Measurements from ENCODE around the gene PCP2. TPM values are rescaled to one million over a fixed set of nuclear protein-coding genes. Genes with fewer than 3 reads are reported as not detected.

PCP2 gene
- total RNA-seq, 1 donor from 2014 or later, result not detected

DNA sequence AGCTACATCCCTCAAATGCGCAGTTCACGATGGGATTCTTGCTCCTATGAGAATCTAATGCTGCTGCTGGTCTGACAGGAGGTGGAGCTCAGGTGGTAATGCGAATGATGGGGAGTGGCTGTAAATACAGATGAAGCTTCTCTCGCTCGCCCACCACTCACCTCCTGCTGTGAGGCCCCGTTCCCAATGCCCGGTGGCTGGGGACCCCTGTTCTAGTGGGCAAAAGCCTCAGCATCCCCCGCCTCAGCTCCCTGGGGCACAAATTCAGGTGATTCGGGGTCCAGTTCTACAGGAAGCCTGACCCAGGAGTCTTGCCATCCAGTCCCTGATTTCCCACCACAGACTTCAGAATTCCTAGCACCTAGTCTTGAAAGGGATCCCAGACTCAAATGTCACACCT is 39.0 kb upstream of the PCP2 start:
- Histone ChIP-seq H3K27me3 (ENCODE audit: control insufficient read depth, insufficient read depth, low read length) (peaks cover 28% of the 10 kb centered on the region), H3K4me3 (ENCODE audit: low read depth, low read length) (no peak overlapping the region), H3K36me3 (ENCODE audit: control insufficient read depth, insufficient read depth, low read length) (no peaks in the 10 kb centered on the region)
- TF ChIP-seq, protein P1, sequence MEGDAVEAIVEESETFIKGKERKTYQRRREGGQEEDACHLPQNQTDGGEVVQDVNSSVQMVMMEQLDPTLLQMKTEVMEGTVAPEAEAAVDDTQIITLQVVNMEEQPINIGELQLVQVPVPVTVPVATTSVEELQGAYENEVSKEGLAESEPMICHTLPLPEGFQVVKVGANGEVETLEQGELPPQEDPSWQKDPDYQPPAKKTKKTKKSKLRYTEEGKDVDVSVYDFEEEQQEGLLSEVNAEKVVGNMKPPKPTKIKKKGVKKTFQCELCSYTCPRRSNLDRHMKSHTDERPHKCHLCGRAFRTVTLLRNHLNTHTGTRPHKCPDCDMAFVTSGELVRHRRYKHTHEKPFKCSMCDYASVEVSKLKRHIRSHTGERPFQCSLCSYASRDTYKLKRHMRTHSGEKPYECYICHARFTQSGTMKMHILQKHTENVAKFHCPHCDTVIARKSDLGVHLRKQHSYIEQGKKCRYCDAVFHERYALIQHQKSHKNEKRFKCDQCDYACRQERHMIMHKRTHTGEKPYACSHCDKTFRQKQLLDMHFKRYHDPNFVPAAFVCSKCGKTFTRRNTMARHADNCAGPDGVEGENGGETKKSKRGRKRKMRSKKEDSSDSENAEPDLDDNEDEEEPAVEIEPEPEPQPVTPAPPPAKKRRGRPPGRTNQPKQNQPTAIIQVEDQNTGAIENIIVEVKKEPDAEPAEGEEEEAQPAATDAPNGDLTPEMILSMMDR (IDR thresholded peaks at IDR 0.05; ENCODE audit: insufficient read depth, low read length, poor library complexity, severe bottlenecking), result no peak
- DNase-seq (ENCODE audit: low read depth), result no peak

DNA sequence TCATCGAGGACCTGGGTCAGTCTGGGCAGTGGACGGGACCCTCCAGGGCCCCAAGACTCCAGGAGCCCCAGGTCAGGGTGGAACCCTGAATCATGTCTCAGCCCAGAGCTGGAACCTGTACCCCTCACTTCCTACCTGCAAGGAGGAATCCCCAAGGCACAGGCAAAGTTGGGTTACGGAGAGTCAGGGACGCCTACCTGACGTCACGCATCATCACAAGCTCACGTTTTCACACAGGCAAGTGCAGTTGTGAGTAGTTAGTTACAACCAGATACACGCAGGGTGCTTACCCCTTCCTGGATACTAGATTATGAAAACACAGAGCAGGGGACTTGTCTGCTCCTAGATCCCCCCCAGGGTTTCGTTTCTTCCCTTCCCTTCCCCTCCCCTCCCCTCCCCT is 37.3 kb upstream of the PCP2 start:
- Histone ChIP-seq H3K36me3 (ENCODE audit: control insufficient read depth, insufficient read depth, low read length) (no peaks in the 10 kb centered on the region), H3K27me3 (ENCODE audit: control insufficient read depth, insufficient read depth, low read length) (peaks cover 26% of the 10 kb centered on the region), H3K4me3 (ENCODE audit: low read depth, low read length) (no peak overlapping the region)
- DNase-seq (ENCODE audit: low read depth), result no peak
- TF ChIP-seq, protein P1 (IDR thresholded peaks at IDR 0.05; ENCODE audit: insufficient read depth, low read length, poor library complexity, severe bottlenecking), result no peak

DNA sequence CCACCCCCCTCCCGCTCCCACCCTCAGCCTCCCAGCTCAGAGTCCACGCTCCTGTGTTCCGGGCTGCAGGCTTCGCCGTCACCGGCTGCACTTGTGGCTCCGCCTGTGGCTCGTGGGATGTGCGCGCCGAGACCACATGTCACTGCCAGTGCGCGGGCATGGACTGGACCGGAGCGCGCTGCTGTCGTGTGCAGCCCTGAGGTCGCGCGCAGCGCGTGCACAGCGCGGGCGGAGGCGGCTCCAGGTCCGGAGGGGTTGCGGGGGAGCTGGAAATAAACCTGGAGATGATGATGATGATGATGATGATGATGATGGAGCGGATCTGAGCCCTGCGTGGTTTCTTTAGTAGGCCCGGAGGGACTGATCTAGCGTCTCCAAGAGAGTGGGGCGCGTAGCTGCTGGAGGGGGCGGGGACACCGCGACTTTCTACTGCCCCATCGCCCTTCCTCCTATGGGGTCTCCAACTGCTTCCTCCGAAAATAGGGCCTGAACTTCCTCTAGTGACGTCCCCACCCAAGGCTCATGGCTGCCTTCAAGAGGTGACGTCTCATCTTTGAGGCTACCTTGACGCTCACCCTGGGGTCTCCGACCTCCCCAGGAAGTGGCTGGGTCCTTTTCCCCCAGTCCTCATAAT is 36.7 kb upstream of the PCP2 start:
- Histone ChIP-seq H3K27me3 (ENCODE audit: control insufficient read depth, insufficient read depth, low read length) (peaks cover 26% of the 10 kb centered on the region), H3K4me3 (ENCODE audit: low read depth, low read length) (no peak overlapping the region), H3K36me3 (ENCODE audit: control insufficient read depth, insufficient read depth, low read length) (no peaks in the 10 kb centered on the region)
- TF ChIP-seq, protein P1 (IDR thresholded peaks at IDR 0.05; ENCODE audit: insufficient read depth, low read length, poor library complexity, severe bottlenecking), result no peak
- no peak for DNase-seq (ENCODE audit: low read depth)

DNA sequence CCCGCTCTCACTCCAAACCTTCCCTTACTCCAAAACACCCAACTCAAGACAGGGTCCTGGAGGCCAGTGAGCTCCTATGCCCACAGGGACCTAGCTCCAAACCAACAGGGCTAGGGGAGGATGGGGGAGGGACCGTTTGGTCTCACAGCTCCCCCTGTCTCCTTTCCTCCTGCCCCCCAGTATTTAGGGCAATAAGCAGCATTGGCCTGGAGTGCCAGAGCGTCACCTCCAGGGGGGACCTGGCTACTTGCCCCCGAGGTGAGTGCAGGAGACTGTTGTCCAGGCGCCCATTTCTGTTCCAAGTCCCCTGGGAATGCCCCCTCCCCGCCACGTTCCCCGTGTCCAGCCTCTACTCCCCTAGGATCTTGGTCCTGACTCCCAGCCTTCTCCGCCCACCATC is 36.1 kb upstream of the PCP2 start:
- H3K27me3 ChIP-seq (ENCODE audit: control insufficient read depth, insufficient read depth, low read length), result peaks cover 26% of the 10 kb centered on the region

DNA sequence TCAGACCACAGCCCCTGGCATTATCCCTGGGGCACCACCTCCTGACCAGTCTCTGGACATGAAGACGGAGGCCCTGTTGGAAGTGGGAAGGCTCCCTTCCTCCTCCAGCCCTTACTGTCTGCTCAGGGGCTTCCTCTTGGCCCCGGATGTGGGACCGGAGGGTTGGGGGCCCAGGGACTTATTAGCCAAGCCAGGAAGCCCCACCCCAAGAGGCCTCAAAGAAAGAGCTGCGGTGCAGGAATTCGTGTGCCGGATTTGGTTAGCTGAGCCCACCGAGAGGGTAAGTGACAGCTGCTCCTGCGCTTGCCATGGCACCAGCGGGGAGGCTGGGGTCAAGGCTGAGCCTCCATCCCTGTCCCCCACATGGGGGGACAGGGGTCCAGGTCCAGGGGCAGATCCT is 35.3 kb upstream of the PCP2 start, which contains the start of gene RETN:
Gene RETN (plus strand): TSS at position 208 of the 400 bp plus-strand sequence. CDS start 278 bp downstream, outside the sequence.
- Histone ChIP-seq H3K27me3 (ENCODE audit: control insufficient read depth, insufficient read depth, low read length) (peaks cover 24% of the 10 kb centered on the region), H3K4me3 (ENCODE audit: low read depth, low read length) (no peak within 1 kb of the TSS), H3K36me3 (ENCODE audit: control insufficient read depth, insufficient read depth, low read length) (no peaks in the 10 kb centered on the region)
- DNase-seq (ENCODE audit: low read depth), result no peak
- TF ChIP-seq, protein P1 (IDR thresholded peaks at IDR 0.05; ENCODE audit: insufficient read depth, low read length, poor library complexity, severe bottlenecking), result no peak

More for the DNA sequence above, 36.1 kb upstream of the PCP2 start:
- Histone ChIP-seq H3K36me3 (ENCODE audit: control insufficient read depth, insufficient read depth, low read length) (no peaks in the 10 kb centered on the region), H3K4me3 (ENCODE audit: low read depth, low read length) (no peak overlapping the region)
- TF ChIP-seq, protein P1 (IDR thresholded peaks at IDR 0.05; ENCODE audit: insufficient read depth, low read length, poor library complexity, severe bottlenecking), result no peak
- no peak for DNase-seq (ENCODE audit: low read depth)

DNA sequence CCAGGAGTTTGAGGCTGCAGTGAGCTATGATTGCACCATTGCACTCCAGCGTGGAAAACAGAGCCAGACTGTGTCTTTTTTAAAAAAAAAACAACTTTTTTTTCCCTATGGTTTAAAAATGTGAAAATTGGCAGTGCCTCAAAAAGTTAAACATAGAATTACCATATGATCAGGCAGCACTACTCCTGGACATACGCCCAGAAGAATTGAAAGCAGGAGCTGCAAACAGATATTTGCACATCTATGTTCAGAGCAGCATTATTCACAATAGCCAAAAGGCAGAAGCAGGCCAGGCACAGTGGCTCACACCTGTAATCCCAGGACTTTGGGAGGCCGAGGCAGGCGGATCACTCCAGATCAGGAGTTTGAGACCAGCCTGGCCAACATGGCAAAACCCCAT is 31.6 kb upstream of the PCP2 start:
- H3K27me3 ChIP-seq (ENCODE audit: control insufficient read depth, insufficient read depth, low read length), result peaks cover 5% of the 10 kb centered on the region
- no peak overlapping the region for H3K4me3 ChIP-seq (ENCODE audit: low read depth, low read length)
- TF ChIP-seq, protein P1 (IDR thresholded peaks at IDR 0.05; ENCODE audit: insufficient read depth, low read length, poor library complexity, severe bottlenecking), result no peak
- H3K36me3 ChIP-seq (ENCODE audit: control insufficient read depth, insufficient read depth, low read length), result no peaks in the 10 kb centered on the region
- DNase-seq (ENCODE audit: low read depth), result no peak
